ENCODE data around the gene OSCAR.
"Not testable (repeated sequence)": the region's sequence is repeated elsewhere in the genome, so short reads cannot be mapped to it uniquely, and the experiment has no call there.

- TF ChIP-seq POLR2A, POLR2AphosphoS5 (IDR thresholded peaks at IDR 0.05; ENCODE audit: low read depth, low read length): not testable (repeated sequence)
Measured at GRCh38 chr19:54099903-54100255, 724 bp downstream of the OSCAR start.

Data from GM12892 (cell line).